K562 (cell line): ENCODE data around the gene PACSIN2. TPM values are rescaled to one million over a fixed set of nuclear protein-coding genes. Genes with fewer than 3 reads are reported as not detected.

Experiments used
- ATAC-seq: fragments of 200-7000 bp; cut with Tn5 transposase; 3 replicates; pipeline ENCODE4 v1.9.1; 2020; ENCODE audit warnings: moderate library complexity
- BruUV-seq: library from RNA; stranded (reverse); fragments of 400-500 nt; replicated peaks from 2 replicates; lab custom pipeline; 2021; lab: Mats Ljungman, UMichigan
- CTCF ChIA-PET: fragments of 300-600 bp; formaldehyde crosslinking; extraction: SDS; loops from one replicate; lab custom pipeline; 2021; ENCODE audit warnings: low intra/inter-chr PET ratio; lab: Yijun Ruan, JAX
- POLR2A ChIA-PET: fragments of 300-600, 350-650 bp; sonication (Branson Sonifier 250); formaldehyde crosslinking; extraction: SDS; loops from one replicate; lab custom pipeline; 2021; ENCODE audit warnings: antibody characterized with exemption, inconsistent platforms; lab: Yijun Ruan, JAX
- DNase-seq, 4 experiments: peaks; one replicate each; pipeline versions ENCODE4 v3.0.0 to v3.0.0-alpha.2; 2011 to 2018; ENCODE audit warnings: low spot score in 3 of 4, mixed read lengths in 3 of 4; ENCODE audit errors: extremely low read depth in 1 of 4
- FAIRE-seq: peaks from 2 replicates; lab custom pipeline; 2011; peaks lifted over from hg19 to GRCh38; lab: Jason Lieb, UNC
- H2AFZ ChIP-seq: 2 replicates; pipeline ENCODE4 v1.6.0; 2011; ENCODE audit warnings: low read depth, low read length, control low read depth, inconsistent platforms
- H3K27ac ChIP-seq: fragments of 200-600 bp; 3 replicates; pipeline ENCODE4 v1.8.0; 2011; ENCODE audit warnings: low read depth, mild to moderate bottlenecking, control low read depth, inconsistent platforms, low read length, moderate library complexity, mixed read lengths; ENCODE audit errors: extremely low read depth
- H3K27me3 ChIP-seq, 2 experiments: fragments of 300-600 bp in 1 of 2; 2 replicates in 1 of 2; 3 replicates in 1 of 2; pipeline versions ENCODE4 v1.6.0 to v1.8.0; 2011; ENCODE audit warnings: inconsistent platforms in 2 of 2, low read length in 2 of 2, mild to moderate bottlenecking in 1 of 2, mixed read lengths in 1 of 2, moderate library complexity in 1 of 2; ENCODE audit not compliant: control insufficient read depth in 2 of 2, insufficient read depth in 2 of 2
- H3K36me3 ChIP-seq: fragments of 300-600 bp; 3 replicates; pipeline ENCODE4 v1.8.0; 2011; ENCODE audit warnings: mild to moderate bottlenecking, low read length, inconsistent platforms; ENCODE audit not compliant: control insufficient read depth, insufficient read depth
- H3K4me1 ChIP-seq, 2 experiments: fragments of 200-600 bp in 1 of 2; replicated peaks in 1 of 2; 2 replicates in 1 of 2; 3 replicates in 1 of 2; pipeline versions ENCODE4 v1.5.1 to v1.8.0; 2011; ENCODE audit warnings: inconsistent platforms in 2 of 2, low read length in 2 of 2, mild to moderate bottlenecking in 1 of 2, mixed read lengths in 1 of 2, moderate library complexity in 1 of 2; ENCODE audit not compliant: control insufficient read depth in 2 of 2, insufficient read depth in 2 of 2
- H3K4me2 ChIP-seq: 2 replicates; pipeline ENCODE4 v1.6.1; 2011; ENCODE audit warnings: low read length, control low read depth, inconsistent platforms, mixed read lengths; ENCODE audit not compliant: insufficient read depth
- H3K4me3 ChIP-seq: fragments of 200-600 bp; sonication (generic), shearing (Covaris generic); 2 replicates; pipeline ENCODE4 v1.5.1; 2016; ENCODE audit warnings: control low read depth, inconsistent platforms
- H3K79me2 ChIP-seq: fragments of 200-600 bp; 3 replicates; pipeline ENCODE4 v1.8.0; 2011; ENCODE audit warnings: low read length, inconsistent platforms; ENCODE audit not compliant: control insufficient read depth, insufficient read depth
- H3K9ac ChIP-seq, 2 experiments: 2 replicates each; pipeline versions ENCODE4 v1.6.0 to v1.6.1; 2011; ENCODE audit warnings: low read depth in 2 of 2, low read length in 2 of 2, control low read depth in 1 of 2, inconsistent platforms in 1 of 2, mild to moderate bottlenecking in 1 of 2, mixed read lengths in 1 of 2; ENCODE audit not compliant: insufficient read depth in 1 of 2
- H3K9me1 ChIP-seq: one replicate; pipeline ENCODE4 v1.6.0; 2011; ENCODE audit warnings: inconsistent platforms, mild to moderate bottlenecking, low read length, moderate library complexity; ENCODE audit not compliant: control insufficient read depth, insufficient read depth
- H3K9me3 ChIP-seq: replicated peaks from 2 replicates; pipeline ENCODE4 v1.5.1; 2011; ENCODE audit warnings: low read depth, low read length, inconsistent platforms; ENCODE audit not compliant: control insufficient read depth, insufficient read depth
- H4K20me1 ChIP-seq: replicated peaks from 2 replicates; pipeline ENCODE4 v1.6.1; 2011; ENCODE audit warnings: low read length, inconsistent platforms, mixed read lengths; ENCODE audit not compliant: control insufficient read depth, insufficient read depth
- CBFB ChIP-seq: sonication (generic); formaldehyde crosslinking; IDR thresholded peaks from 2 replicates; pipeline ENCODE4 v1.4.0; 2020; ENCODE audit warnings: mild to moderate bottlenecking, missing genetic modification reagents
- PPARD ChIP-seq: fragments of 250-450 bp; sonication (Bioruptor Pico); IDR thresholded peaks from 2 replicates; pipeline ENCODE4 v1.8.0; 2022; ENCODE audit warnings: inconsistent platforms, mild to moderate bottlenecking, moderate library complexity
- TCFL5 ChIP-seq: fragments of 250-450 bp; sonication (Bioruptor Pico); conservative IDR thresholded peaks from 2 replicates; pipeline ENCODE4 v1.6.1; 2021; ENCODE audit warnings: mild to moderate bottlenecking, moderate library complexity, matching md5 sums
- ZBTB40 ChIP-seq, 2 experiments: fragments of 450-650 bp in 1 of 2; sonication (generic) in 1 of 2; formaldehyde crosslinking in 1 of 2; IDR thresholded peaks; 2 replicates each; pipeline versions ENCODE4 v1.7.1 to v1.9.0; 2016 to 2022; ENCODE audit warnings: inconsistent platforms in 1 of 2, mild to moderate bottlenecking in 1 of 2, missing genetic modification reagents in 1 of 2
- ZFP36 ChIP-seq: fragments of 150-350 bp; IDR thresholded peaks from 2 replicates; pipeline ENCODE4 v1.6.1; 2018; ENCODE audit warnings: low read length, low read depth; ENCODE audit not compliant: partially characterized antibody
- WGBS: fragments of 100-300 bp; shearing (Covaris generic); methylation state at CpG from one replicate; pipeline ENCODE4 v1.1.6; 2016; ENCODE audit warnings: low coverage, mixed read lengths; ENCODE audit not compliant: insufficient coverage; ENCODE audit errors: missing lambda C conversion rate; 5-methylcytosine and 5-hydroxymethylcytosine counted together
- in situ Hi-C: fragments of 300-500 bp; cut with MboI; formaldehyde crosslinking; loops from 4 replicates; pipeline ENCODE4 v1.15.0; 2018; ENCODE audit warnings: inconsistent platforms, mixed read lengths
- intact Hi-C: fragments of 100-400 bp; cut with micrococcal nuclease; formaldehyde crosslinking; loops from 2 replicates; pipeline ENCODE4 v1.14.2; 2022
- polyA plus RNA-seq, 8 experiments: library from polyadenylated mRNA; depleted of rRNA in 4 of 8; stranded (reverse) in 5 of 8; unstranded in 3 of 8; fragments of >200 nt; fragmentation: Nextera tagmentation in 2 of 8; fragmentation: Illumina TruSeq in 1 of 8; extraction: Ambion mirVana in 2 of 8; extraction: Trizol in 1 of 8; gene quantifications; 2 replicates each; pipeline versions ENCODE4 v1.2.1 to v1.2.3, GENCODE V29; 2011 to 2014; ENCODE audit warnings: inconsistent platforms in 1 of 8, missing spikeins in 1 of 8
- total RNA-seq, 7 experiments: library from RNA; depleted of rRNA in 6 of 7; stranded (reverse); fragments of >200 nt in 6 of 7; fragmentation: Illumina TruSeq in 2 of 7; extraction: Trizol in 2 of 7; gene quantifications; 2 replicates each; pipeline versions ENCODE4 v1.2.1 to v1.2.3, GENCODE V29; 2011 to 2021; ENCODE audit warnings: low replicate concordance in 1 of 7
- TF ChIP-seq, protein P1 (sequence below): fragments of 250-450 bp; sonication (Bioruptor Pico); IDR thresholded peaks from 2 replicates; pipeline ENCODE4 v1.5.1; 2021; ENCODE audit warnings: mild to moderate bottlenecking
- TF ChIP-seq, protein P2 (sequence below), 2 experiments: IDR thresholded peaks; 2 replicates each; pipeline ENCODE4 v1.6.1; 2012; ENCODE audit warnings: improper control_type of control experiment in 2 of 2, low read depth in 2 of 2, low read length in 2 of 2, borderline replicate concordance in 1 of 2

The PACSIN2 gene
- total and polyA plus RNA-seq, 9 of the 15 experiments (the other 6 are each of a cell fraction or from before 2014, with no cell fraction given), result 0.45 to 45.1 (median 23.9) TPM

- H2AFZ ChIP-seq, result no peak overlapping the region
- peaks cover 12 to 39% of the 10 kb centered on the region in 2 experiments; a peak in 4 of 5 replicates for H3K4me1 ChIP-seq
- H4K20me1 ChIP-seq, result peaks cover 6% of the 10 kb centered on the region; the same call in 1 of the 2 replicates
- WGBS, result 13% methylated on average over 6 of the region's 6 CpGs
- in situ Hi-C loops, result no loop called here
- no peaks in the 10 kb centered on the region for H3K9me3 ChIP-seq
- CTCF ChIA-PET, result no interaction called here
- peaks cover 65% of the 10 kb centered on the region for H3K79me2 ChIP-seq
- no TSS peak for BruUV-seq
- ATAC-seq (peak; percentile 36), DNase-seq (no peak), FAIRE-seq (no peak)
- H3K27ac ChIP-seq, result peak overlapping the region; percentile 82
- H3K9ac ChIP-seq, result peak overlapping the region; percentile 71 to 83; a peak in 3 of 4 replicates
- POLR2A ChIA-PET, result interaction anchor here (0.7 to 1.5 kb wide), 11 partner anchors 9 to 139 kb away, joined by 3 to 5 read pairs (median 4); partner anchors contain the start of gene PACSIN2
- peak overlapping the region; percentile 83 for H3K4me2 ChIP-seq
- H3K9me1 ChIP-seq, result no peaks in the 10 kb centered on the region
- no peaks in the 10 kb centered on the region for H3K27me3 ChIP-seq
- H3K36me3 ChIP-seq, result no peaks in the 10 kb centered on the region
- intact Hi-C loops, result no loop called here
- H3K4me3 ChIP-seq, result peak overlapping the region; percentile 42
- TF ChIP-seq CBFB (CRISPR knock-in tag), result no peak
- peak; percentile 45 for TF ChIP-seq ZFP36
- TF ChIP-seq, protein P1, sequence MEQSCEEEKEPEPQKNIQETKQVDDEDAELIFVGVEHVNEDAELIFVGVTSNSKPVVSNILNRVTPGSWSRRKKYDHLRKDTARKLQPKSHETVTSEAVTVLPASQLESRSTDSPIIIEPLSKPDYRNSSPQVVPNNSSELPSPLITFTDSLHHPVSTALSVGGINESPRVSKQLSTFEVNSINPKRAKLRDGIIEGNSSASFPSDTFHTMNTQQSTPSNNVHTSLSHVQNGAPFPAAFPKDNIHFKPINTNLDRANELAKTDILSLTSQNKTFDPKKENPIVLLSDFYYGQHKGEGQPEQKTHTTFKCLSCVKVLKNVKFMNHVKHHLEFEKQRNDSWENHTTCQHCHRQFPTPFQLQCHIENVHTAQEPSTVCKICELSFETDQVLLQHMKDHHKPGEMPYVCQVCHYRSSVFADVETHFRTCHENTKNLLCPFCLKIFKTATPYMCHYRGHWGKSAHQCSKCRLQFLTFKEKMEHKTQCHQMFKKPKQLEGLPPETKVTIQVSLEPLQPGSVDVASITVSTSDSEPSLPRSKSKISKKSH (CRISPR knock-in tag), result no peak
- no peak for TF ChIP-seq TCFL5 (CRISPR knock-in tag)
- TF ChIP-seq, protein P2, sequence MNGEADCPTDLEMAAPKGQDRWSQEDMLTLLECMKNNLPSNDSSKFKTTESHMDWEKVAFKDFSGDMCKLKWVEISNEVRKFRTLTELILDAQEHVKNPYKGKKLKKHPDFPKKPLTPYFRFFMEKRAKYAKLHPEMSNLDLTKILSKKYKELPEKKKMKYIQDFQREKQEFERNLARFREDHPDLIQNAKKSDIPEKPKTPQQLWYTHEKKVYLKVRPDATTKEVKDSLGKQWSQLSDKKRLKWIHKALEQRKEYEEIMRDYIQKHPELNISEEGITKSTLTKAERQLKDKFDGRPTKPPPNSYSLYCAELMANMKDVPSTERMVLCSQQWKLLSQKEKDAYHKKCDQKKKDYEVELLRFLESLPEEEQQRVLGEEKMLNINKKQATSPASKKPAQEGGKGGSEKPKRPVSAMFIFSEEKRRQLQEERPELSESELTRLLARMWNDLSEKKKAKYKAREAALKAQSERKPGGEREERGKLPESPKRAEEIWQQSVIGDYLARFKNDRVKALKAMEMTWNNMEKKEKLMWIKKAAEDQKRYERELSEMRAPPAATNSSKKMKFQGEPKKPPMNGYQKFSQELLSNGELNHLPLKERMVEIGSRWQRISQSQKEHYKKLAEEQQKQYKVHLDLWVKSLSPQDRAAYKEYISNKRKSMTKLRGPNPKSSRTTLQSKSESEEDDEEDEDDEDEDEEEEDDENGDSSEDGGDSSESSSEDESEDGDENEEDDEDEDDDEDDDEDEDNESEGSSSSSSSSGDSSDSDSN (IDR thresholded peaks at IDR 0.05; ENCODE audit: borderline replicate concordance in 1 of 2, low read depth in 2 of 2, low read length in 2 of 2), result no peak
- no peak for TF ChIP-seq PPARD (CRISPR knock-in tag)
- TF ChIP-seq ZBTB40 (IDR thresholded peaks at IDR 0.05), result no peak
- no peak for TF ChIP-seq ZBTB40 (CRISPR knock-in tag; IDR thresholded peaks at IDR 0.05)
These were observed 56.0 kb downstream of the PACSIN2 start for GRCh38 chr22:42958937-42959336.
